Measurements from ENCODE around the gene HK1. TPM values are rescaled to one million over a fixed set of nuclear protein-coding genes. Genes with fewer than 3 reads are reported as not detected.
"Not testable (repeated sequence)": the region's sequence is repeated elsewhere in the genome, so short reads cannot be mapped to it uniquely, and the experiment has no call there.

The HK1 gene
- total RNA-seq, 2 donors from 2014 or later = 15.8 to 17.1 TPM

DNA sequence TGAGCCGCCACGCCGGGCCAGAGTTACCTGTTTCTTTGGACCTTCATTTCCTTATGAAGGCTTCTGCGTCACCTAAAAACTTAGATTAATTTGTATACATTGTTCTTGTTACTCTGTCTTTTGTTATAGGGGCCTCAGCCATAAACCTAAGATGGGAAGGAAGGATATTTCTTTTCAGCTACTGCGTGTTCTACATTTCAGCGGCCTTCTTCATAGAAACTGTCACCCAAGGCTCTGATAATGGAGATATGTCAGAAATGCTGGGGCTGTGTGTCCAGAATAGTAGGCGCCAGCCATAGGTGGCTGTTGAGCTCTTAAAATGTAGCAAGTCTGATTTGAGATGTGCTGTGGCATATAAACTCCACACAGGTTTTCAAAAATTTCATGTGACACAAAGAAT is 52.9 kb downstream of the HK1 start:
- TF ChIP-seq POLR2A (IDR thresholded peaks at IDR 0.05) = no peak
- TF ChIP-seq, protein P1, sequence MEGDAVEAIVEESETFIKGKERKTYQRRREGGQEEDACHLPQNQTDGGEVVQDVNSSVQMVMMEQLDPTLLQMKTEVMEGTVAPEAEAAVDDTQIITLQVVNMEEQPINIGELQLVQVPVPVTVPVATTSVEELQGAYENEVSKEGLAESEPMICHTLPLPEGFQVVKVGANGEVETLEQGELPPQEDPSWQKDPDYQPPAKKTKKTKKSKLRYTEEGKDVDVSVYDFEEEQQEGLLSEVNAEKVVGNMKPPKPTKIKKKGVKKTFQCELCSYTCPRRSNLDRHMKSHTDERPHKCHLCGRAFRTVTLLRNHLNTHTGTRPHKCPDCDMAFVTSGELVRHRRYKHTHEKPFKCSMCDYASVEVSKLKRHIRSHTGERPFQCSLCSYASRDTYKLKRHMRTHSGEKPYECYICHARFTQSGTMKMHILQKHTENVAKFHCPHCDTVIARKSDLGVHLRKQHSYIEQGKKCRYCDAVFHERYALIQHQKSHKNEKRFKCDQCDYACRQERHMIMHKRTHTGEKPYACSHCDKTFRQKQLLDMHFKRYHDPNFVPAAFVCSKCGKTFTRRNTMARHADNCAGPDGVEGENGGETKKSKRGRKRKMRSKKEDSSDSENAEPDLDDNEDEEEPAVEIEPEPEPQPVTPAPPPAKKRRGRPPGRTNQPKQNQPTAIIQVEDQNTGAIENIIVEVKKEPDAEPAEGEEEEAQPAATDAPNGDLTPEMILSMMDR (IDR thresholded peaks at IDR 0.05) = no peak
- DNase-seq (no peak), ATAC-seq (no peak)
- no peaks in the 10 kb centered on the region for H3K27me3 ChIP-seq
- 89 to 95% methylated on average over 7 of the region's 7 CpGs for WGBS, 2 donors
- H3K9me3 ChIP-seq = no peaks in the 10 kb centered on the region
- no peak overlapping the region for H3K4me3 ChIP-seq
- peaks cover 44% of the 10 kb centered on the region for H3K4me1 ChIP-seq
- intact Hi-C loops (cut with DNase I) = no loop called here
- H3K27ac ChIP-seq = no peak overlapping the region
- H3K36me3 ChIP-seq (replicated peaks in 1 of 2; ENCODE audit: insufficient read depth in 1 of 2, low read depth in 2 of 2) = no peaks in the 10 kb centered on the region

DNA sequence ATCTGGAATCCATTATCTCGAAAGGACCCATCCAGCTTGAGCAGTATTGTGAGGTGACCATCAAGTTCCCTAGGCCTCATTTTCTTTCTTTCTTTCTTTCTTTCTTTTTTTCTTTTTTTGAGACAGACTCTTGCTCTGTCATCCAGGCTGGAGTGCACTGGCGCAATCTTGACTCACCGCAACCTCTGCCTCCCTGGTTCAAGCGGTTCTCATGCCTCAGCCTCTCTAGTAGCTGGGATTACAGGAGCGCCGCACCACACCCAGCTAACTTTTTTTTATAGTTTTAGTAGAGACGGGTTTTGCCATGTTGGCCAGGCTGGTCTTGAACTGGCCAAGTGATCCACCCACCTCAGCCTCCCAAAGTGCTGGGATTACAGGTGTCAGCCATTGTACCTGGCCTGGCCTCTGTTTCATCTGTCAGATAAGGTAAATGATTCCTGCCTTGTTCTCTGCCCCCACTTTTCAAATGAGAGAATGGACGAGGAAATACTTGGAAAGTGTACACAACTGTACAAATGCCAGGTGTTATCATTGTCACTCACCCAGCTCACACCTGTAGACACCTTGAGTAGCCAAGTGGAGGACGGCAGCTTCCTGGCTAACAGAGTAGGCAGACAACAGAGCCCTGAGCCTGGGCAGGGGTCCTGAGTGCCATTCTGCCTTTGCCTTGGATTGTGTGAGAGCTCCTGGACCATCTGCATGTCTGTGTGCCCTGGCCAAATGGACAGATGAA is 54.1 kb downstream of the HK1 start:
- peak overlapping the region; percentile 33 to 72 (median 65) for H3K27ac ChIP-seq
- H3K36me3 ChIP-seq (replicated peaks in 1 of 2; ENCODE audit: insufficient read depth in 1 of 2, low read depth in 2 of 2) = no peaks in the 10 kb centered on the region
- H3K27me3 ChIP-seq = no peaks in the 10 kb centered on the region
- TF ChIP-seq, protein P1 (IDR thresholded peaks at IDR 0.05) = no peak
- no peak for TF ChIP-seq POLR2A (IDR thresholded peaks at IDR 0.05)
- no peak for DNase-seq
- ATAC-seq = no peak
- H3K4me3 ChIP-seq = no peak overlapping the region
- peaks cover 39% of the 10 kb centered on the region for H3K4me1 ChIP-seq
- intact Hi-C loops (cut with DNase I) = no loop called here
- WGBS, 2 donors = 71 to 73% methylated on average over 9 of the region's 9 CpGs
- no peaks in the 10 kb centered on the region for H3K9me3 ChIP-seq

DNA sequence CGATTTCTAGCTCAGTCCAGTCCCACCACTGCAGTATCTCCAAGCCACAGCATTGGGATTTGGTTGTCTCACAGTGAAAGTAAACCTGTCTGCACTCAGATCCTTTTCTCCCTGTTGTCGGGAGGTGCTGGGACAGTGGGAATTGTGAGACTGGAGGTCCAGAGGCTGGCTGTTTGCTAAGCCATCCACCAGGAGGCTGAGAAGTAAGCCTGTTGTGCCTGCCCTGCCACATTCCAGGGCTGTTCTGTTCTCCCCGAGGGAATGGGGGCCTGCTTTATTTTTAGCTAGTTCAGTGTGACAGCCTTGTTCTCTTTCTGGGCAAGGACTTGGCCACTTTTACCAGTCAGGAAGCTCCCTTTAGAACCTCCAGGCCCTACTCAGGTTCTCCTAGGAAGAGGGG is 54.9 kb downstream of the HK1 start:
- peak; percentile 70 for ATAC-seq
- TF ChIP-seq POLR2A (IDR thresholded peaks at IDR 0.05) = no peak
- TF ChIP-seq, protein P1 (IDR thresholded peaks at IDR 0.05) = peak in 4 of 7 experiments; percentile 43 to 48 (median 46)
- Histone ChIP-seq H3K4me3 (no peak overlapping the region), H3K36me3 (replicated peaks in 1 of 2; ENCODE audit: insufficient read depth in 1 of 2, low read depth in 2 of 2) (no peaks in the 10 kb centered on the region), H3K9me3 (no peaks in the 10 kb centered on the region), H3K27me3 (no peaks in the 10 kb centered on the region), H3K4me1 (peaks cover 32% of the 10 kb centered on the region), H3K27ac (peak overlapping the region; percentile 33 to 72 (median 65))
- DNase-seq = peak; percentile 50 to 65 (median 60)
- WGBS, 2 donors = 61 to 69% methylated on average over 2 to 3 of the region's 3 CpGs
- intact Hi-C loops (cut with DNase I) = no loop called here

DNA sequence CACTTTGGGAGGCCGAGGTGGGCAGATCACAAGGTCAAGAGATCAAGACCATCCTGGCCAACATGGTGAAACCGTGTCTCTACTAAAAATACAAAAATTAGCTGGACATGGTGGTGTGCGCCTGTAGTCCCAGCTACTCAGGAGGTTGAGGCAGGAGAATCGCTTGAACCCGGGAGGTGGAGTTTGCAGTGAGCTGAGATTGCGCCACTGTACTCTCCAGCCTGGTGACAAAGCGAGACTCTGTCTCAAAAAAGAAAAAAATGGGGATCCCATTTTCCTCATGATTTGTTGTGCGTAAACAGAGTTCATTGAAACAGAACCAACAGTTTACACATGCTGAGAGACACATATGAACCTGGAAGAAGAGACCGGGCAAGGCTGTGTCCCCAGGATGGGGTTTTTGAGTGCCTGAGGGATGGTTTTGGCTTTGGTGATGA is 55.6 kb downstream of the HK1 start:
- H3K36me3 ChIP-seq (replicated peaks in 1 of 2; ENCODE audit: insufficient read depth in 1 of 2, low read depth in 2 of 2); H3K4me3 ChIP-seq; ATAC-seq; DNase-seq; intact Hi-C loops (cut with DNase I); H3K9me3 ChIP-seq; H3K27me3 ChIP-seq: not testable (repeated sequence)
- H3K4me1 ChIP-seq = peaks cover 29% of the 10 kb centered on the region
- H3K27ac ChIP-seq = peak overlapping the region; percentile 33 to 72 (median 65)
- WGBS, 2 donors = 79 to 84% methylated on average over 9 of the region's 9 CpGs

DNA sequence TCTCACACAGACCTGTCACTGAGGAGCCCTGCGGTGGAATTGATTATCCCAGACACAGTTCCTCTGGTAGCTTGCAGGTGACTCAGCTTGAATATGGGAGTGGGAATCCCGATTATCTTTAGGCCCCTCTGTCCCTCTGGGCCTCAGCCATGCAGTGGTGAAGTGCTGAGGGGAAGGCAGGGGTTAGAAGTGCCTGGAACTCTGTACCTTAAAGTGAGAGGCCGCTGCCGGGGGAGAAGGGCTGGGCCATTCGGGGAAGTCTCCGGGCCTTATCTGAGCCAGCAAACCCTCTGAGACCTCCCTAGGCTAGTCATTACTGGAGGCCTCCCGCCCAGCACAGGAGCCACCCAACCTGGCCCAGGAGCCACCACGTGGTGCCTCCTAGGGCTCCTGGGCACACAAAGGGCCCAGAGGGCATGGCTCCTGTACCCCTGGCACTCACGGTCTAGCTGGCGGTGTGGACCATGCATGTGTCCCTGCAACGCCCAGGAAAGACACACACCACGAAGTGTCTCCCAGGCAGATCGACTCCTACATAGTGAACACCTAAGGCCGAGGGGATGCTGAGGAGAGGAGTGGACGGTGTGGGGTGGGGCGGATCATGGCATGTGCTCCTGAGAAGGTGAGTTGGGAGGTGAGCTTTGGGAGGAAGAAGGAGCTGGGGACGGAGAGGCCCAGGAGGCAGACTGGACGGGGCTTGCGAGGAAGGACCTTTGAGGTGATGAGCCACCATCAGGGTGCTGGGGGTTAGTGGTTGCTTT is 56.2 kb downstream of the HK1 start:
- peaks cover 29% of the 10 kb centered on the region for H3K4me1 ChIP-seq
- DNase-seq = no peak
- TF ChIP-seq, protein P1 (IDR thresholded peaks at IDR 0.05) = no peak
- no peak for TF ChIP-seq POLR2A (IDR thresholded peaks at IDR 0.05)
- H3K4me3 ChIP-seq = no peak overlapping the region
- H3K9me3 ChIP-seq = no peaks in the 10 kb centered on the region
- H3K36me3 ChIP-seq (replicated peaks in 1 of 2; ENCODE audit: insufficient read depth in 1 of 2, low read depth in 2 of 2) = no peaks in the 10 kb centered on the region
- intact Hi-C loops (cut with DNase I) = no loop called here
- WGBS, 2 donors = 78 to 93% methylated on average over 9 to 19 of the region's 19 CpGs
- ATAC-seq = no peak
- H3K27me3 ChIP-seq = no peaks in the 10 kb centered on the region
- peak overlapping the region in 3 of 4 donors; percentile 61 to 72 (median 69) for H3K27ac ChIP-seq
